HG03354 (cell line): ENCODE measurements around the gene TESK2.
"Not testable (repeated sequence)": the region's sequence is repeated elsewhere in the genome, so short reads cannot be mapped to it uniquely, and the experiment has no call there.

ENCODE experiments used
- ATAC-seq: cut with Tn5 transposase; IDR thresholded peaks from one replicate; pipeline ENCODE4 v1.9.1; 2021; ENCODE audit warnings: mild to moderate bottlenecking; ENCODE audit not compliant: unreplicated experiment, poor library complexity, severe bottlenecking

TESK2 gene

DNA sequence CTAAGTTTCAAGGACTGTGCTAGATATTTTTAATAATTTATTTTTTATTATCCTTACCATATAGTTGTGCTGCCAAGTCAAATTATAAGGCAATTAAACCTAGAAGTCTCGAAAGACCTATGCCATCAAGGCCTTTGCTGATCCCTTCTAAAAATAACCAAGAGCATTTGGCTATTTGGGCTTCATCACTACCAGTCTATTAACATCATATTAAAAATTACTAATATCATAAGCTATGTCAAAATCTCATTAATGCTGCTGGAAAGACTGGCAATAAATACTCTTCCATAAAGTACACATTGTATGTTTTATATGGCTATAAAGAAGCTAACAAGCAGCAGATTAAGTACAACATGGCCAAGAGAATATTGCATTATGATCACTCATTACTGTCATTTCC lies 107.8 kb downstream of the TESK2 start:
- no peak for ATAC-seq

DNA sequence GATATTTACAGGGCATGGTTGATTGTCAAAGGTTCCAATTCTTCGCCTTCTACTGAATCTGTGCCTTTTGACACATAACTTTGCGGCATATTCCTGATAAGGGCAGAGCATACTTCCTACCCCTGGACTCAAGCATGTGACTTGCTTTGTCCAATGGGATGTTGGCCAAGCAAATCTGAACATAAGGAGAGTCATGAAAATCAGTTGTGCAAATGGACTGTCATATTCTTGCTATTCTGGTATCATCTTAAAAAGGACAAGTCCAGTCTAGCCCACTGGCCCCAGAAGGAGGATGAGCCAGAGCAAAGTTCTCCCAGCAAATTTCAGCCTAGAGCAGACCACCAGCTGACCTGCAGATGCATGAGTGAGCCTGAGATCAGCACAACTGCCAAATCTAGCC lies 109.7 kb downstream of the TESK2 start:
- no peak for ATAC-seq

DNA sequence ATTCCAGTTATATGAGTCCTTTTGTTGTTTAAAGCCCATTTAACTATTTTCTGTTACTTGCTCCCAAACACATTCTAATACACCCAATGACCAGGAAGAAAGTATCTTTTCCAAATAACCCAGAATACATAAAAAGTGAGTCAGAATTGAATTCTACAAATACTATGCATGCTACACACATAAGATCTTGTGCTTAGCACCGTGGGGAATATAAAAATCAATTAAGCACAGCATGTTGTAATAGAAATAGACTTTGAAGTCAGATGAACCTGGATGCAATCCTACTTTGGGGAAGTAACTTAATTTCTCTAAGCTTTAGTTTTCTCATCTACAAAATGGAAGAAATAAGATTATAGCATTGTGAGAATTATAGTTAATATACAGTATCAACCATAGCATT lies 110.2 kb downstream of the TESK2 start:
- no peak for ATAC-seq

DNA sequence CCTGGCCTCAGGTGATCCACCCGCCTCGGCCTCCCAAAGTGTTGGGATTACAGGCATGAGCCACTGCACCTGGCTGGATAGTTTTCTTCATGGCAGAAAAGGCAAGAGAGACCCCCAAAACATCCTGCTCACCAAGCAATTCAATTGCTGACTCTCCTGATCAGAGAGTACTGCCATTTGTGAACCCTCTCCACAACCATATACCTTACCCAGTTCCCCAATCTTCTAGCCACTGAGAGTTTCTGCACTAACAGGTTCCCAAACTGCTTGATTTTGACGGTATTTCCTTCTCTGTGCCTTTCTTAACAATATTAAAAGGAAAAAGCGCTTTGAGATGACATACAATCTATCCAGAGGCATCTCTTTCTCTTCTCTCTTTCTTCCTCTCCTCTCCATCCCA lies 110.8 kb downstream of the TESK2 start:
- ATAC-seq, result no peak

DNA sequence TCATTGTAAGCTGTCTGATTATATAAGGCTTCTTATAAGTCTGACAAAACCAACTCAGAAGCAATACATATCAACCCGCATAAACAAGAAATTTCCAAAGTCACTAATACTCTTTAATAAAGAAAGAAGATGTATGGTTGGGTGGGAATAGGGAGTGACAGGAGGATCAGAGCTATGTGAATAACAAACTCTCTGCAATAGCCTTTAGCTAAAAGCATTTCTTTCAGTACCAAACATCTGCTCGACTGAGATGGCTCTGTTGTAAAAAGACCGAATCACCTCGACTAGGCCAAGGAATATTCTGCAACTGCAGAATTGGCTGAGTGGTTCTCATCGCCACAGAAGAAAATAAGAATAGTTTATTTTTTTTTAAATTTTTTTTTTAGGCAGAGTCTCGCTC lies 111.4 kb downstream of the TESK2 start:
- ATAC-seq, result no peak

DNA sequence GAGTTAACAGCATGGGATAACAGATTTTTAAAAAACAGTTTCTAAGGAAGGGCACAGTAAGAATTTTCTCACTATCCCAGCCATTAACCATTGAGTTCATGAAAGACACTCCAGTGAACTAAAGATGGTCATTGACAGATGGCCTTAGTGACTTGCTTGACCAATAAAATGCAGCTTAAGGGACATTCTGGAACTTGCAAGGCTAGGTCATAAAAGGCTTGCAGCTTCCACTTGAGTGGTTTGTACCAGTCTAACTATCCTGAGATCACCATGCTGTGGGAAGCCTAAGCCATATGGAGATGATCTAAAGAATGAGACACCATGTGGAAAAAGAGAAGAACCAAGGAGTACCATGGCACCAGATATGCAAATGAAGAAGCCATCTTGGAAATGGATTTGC lies 112.8 kb downstream of the TESK2 start:
- ATAC-seq, result no peak

DNA sequence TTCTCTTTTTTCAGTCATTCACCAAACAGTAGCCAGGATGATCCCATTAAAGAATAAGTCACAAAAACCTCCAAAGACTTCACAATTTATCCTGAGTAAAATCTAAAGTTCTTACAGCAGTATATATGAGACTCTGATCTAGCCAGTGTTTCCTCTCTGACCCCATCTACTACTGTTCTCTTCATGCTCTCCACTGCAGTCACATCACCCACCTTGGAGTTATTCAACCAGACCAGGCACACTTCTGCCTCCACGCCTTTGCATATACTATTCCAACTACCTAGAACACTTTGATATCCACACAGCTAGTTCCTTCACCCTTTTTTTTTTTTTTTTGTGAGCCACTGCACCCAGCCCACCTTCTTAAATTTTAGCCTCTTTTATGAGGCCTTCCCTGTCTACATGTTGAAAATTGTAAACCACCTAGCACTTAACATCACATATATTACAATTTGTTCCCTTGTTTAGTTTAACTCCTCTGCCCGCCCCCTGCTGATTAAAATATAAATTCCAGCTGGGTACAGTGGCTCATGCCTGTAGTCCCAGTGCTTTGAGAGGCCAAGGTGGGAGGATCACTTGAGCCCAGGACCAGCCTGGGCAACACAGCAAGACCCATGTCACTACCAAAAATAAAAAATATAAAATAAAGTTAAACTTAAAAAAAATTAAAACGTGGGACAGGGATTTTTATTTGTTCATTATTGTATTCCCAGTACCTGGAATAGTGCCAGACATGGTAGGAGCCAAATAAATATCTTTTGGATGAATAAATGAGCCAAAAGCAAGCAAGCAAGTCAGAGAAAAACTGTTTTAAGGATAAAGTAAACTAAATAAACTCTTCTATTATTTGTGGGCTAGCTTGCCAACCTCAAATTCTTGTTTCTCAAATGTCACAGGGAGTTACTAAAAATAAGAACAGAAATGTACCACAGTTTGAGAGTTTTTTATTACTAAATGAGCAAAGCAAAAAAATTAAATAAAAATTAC lies 115.6 kb downstream of the TESK2 start:
- ATAC-seq, result no peak

DNA sequence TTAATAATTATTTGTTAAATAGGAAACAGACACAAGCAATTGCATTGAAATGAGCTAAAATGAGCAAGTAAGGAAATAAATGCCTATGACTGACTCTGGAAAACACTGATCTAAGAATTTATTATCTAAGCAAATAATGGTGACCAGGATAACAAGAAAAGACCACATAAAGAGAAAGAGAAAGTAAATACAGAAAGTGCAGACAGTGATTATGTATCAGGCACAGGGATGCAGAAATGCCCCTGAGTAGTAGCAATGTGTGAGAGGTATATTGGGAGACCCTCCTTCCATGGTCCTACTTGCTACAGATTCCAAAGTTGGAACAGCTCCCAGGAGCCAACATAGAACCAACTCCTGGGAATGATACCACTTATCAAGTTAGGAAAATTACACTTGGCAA lies 117.4 kb downstream of the TESK2 start:
- ATAC-seq, result no peak

DNA sequence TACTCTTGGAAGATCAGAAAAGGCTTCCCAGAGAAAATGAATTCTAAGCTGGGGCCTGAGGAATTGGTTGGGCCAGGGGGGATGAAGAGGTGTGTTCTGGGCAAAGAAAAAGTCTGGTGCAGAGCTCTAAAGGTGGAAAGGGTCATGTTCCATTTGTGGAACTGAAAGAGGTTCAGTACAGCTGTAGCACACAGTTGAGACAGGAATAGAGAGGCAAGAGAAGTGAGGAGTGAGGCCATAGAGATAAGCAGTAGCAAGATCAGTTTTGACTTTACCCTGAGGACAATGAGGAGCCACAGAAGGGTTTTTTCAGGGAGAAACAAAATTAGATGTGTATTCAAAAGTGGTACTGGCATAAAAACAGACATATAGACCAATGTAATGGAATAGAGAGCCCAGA lies 120.4 kb downstream of the TESK2 start:
- no peak for ATAC-seq

DNA sequence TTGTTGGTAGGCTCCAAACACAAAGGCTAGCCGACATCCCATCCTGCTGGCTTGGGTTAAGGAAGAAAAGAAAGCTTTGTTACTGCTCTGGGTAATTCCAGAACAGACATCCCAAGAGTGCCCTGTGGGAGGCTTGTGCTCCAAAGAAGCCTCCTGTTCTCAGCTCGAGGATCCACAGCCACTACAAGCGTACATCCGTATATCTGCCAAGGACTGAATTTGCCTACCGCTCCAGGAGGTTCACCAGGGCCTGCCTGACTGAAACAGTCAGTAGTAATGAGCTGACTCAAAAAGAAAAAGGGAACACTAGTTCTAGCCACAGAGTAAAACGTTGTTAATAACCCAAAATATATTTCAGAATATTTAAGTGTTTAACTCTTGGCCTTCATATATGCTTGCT lies 125.9 kb downstream of the TESK2 start:
- no peak for ATAC-seq

DNA sequence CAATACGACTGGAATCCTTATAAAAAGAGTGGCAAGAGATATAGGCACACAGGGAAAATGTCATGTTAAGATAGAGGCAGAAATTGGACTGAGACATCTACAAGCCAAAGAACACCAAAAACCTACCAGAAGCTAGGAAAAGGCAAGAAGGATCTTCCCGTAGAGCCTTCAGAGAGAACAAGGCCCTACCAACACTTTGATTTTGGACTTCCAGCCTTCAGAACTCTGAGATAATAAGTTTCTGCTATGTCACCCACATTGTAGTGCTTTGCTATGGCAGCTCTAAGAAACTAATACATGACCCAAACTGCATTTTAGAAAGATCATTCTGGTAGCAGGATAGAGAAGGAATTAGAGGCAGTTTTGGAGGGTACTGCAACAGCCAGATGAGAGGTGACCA lies 126.7 kb downstream of the TESK2 start:
- no peak for ATAC-seq

DNA sequence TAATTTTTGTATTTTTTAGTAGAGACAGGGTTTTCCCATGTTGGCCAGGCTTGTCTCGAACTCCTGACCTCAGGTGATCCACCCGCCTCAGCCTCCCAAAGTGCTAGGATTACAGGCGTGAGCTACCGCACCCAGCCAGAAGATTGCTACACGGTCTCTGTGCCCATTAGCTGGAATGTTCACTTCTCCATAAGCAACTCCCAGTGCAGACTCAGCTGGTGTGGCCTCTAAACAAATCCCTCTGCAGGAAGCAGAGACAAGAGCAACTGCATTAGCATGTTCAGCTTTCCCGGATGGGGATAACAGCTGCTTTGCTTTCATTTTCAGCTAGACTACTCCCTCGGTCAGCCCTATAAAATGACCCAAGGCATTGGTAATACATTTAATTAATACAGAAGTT lies 130.0 kb downstream of the TESK2 start:
- ATAC-seq, result not testable (repeated sequence)

DNA sequence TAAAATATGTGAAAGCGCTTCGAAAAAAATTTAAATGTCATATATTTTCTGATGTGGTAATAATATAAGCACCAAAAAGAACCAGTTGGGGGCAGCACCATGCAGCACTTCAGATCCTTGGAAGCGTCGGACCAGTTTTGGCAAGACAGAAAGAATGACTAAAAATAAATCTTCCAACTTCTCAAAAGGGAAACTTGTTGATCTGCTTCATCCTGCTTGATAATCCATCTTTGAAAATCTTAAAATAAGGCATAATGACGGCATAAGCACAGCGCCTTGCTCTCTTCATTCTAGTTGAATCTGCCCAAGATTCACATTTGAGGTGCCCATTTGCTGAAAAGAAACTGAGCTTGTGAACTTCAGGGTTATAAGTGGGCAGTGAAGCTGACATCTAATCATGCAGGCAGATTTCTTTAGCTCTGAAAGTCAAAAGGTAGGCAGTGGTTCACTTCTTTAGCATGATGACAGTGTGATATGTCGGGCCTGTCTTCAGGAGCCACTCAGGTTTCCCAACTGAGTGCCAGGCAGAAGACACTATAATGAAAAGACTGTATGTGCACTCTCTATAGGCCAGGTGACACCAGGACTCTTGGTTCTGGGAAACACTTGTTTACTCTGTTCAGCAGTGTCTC lies 131.0 kb downstream of the TESK2 start:
- ATAC-seq, result no peak

DNA sequence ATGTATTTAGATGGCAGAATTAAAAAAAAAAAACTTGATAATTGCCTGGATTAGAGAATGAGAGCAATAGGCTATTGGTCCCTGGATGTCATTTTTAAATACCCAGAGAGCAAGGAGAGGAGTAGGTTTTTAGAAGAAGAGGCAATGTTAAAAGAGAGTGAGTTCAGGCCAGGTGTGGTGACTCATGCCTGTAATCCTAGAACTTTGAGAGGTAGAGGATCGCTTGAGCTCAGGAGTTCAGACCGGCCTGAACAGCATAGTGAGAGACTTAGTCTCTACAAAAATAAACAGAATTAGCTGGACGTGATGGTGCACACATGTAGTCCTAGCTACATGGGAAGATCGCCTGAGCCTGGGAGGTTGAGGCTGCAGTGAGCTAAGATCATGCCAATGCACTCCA lies 134.8 kb downstream of the TESK2 start:
- ATAC-seq, result no peak

DNA sequence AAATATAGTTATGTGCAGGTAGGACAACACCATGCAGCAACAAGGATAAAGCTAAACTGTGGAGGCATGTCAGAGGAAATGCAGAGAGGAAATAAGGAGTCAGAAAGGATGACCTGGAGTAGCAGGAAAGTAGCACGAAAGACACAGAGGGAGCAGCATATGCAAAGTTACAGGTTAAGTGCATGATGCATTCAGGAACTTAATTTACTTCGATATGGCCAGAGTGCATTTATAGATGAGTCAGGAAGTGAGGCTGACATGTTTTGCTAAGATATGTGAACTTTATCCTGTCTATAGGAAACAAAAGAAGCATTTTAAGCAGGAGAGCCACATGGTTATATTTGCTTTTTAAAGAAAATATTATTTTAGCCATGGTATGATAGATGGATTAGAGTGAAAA lies 135.3 kb downstream of the TESK2 start:
- no peak for ATAC-seq

DNA sequence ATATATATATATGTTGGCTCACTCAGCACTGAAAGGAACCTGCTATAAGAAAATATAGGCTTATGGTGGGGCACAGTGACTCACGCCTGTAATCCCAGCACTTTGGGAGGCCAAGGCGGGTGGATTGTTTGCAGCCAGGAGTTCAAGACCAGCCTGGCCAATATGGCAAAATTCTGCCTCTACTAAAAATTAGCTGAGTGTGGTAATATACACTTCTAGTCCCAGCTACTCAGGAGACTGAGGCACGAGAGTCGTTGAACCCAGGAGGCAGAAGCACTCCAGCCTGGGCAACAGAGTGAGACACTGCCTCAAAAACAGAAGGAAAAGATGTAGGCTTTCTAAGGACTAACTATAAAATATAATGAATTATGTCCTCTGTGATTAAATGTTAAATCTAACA lies 136.1 kb downstream of the TESK2 start:
- no peak for ATAC-seq

DNA sequence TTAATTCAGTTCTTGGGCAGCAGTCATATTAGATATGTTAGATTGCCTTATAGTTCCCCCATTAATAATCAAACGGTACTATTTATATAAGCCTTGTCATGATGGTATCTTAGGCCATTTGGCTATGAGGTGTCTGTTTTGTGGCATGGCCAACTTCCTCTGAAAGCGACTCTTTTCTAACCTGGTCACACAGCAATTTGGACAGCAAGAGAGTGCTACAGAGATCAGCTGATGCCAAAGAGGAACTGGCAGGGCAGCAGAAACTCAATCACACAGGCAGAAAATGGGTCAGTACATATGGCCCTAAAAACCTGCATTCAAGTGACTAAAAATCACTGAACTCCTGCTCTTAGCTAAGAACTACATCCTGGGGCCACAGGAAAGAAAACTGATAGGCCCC lies 137.3 kb downstream of the TESK2 start:
- ATAC-seq, result no peak

DNA sequence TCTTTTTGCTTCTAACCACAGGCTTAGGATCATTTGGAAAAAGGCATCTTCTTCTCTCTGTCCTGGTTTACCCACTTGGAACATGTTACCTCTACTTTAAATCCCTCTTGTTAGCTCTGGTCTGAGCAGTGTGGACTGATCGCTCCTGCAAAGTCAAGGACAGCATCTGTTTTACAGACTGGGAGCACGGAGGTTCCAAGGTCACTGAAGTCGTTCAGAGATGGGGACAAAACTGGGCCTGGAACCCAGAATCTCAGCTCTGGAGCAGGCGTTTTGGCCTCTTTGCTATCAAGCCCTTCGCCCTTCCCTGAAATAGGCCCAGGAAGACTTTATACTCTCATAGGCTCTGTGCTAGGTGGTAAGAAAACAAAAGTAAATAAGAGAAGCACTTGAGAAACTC lies 139.5 kb downstream of the TESK2 start:
- ATAC-seq, result no peak

DNA sequence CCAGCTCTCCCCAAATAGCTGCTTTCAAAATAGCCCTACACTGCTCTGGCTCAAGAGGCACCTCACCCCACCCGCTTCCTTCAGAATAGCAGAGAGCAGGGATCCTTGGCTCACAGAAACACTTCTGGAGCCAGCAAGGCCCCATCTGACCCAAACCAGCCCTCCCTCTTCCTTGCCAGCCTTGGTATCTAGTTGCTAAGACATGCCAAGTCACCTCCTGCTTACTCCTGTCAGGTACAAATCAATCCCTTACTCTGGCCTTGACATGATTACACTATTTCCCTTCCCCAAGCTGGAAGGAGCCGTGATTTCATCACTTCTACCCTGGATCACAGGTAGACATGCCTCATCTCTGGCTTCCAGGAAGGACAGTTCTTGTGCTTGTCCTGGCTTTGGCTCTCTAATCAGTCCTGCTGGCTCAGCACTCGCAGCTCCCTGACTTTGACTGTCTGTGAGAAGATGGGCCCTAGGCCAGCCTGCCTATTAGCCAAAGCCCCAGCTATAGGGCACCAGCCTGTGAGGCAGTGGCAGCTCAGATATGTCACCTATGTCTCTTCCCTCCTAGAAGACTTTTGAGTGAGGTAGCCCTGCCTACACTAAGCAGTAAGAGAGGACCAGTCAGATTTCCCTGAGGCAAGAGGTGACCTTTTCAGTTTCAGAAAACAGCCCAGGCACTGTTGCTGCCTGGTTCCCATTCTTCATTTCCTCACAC lies 141.8 kb downstream of the TESK2 start:
- ATAC-seq, result no peak

DNA sequence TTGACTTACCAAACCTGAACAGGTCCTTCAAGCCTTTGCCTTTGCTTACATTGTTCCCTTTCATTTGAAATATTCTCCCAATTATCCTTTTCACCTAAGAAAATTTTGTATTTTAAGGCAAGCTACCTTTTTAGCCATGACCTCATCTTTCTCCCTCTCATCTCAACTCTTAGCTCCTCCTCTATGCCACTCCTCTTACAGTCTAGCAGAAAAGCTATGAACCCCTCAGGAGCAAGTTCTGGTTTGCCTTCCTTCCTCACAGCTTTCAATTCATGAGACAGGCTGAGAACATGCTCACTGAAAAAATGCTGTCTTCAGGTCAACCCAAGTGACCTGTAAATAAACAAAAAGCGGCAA lies 142.4 kb downstream of the TESK2 start:
- ATAC-seq, result no peak

DNA sequence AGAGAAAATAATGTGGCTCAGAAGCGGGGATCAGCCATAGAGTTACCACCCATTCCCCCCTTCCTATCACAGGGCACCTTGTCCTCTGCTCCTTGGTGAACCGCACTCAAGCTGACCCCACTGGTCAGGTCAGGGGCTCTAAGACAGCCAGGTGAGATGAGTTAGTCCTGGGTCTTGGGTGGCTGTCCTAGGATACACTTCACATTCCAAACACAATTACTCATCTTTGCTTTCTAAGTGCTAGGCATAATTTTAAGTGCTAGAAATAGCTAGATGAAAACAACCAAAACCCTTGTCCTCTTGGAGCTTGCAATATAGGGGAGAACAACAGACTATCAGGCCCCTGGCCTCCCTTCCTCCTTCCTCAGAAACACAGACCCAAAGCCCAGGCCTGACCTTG lies 142.9 kb downstream of the TESK2 start:
- no peak for ATAC-seq
